Tibial nerve (tissue), 4 donors: Measurements from ENCODE around the gene ZNF823. TPM values are rescaled to one million over a fixed set of nuclear protein-coding genes. Genes with fewer than 3 reads are reported as not detected.

Source experiments
- DNase-seq, 2 donors: peaks; one replicate each; pipeline ENCODE4 v3.0.0-alpha.2; 2019; ENCODE audit warnings: low spot score in 2 of 2
- H3K27ac ChIP-seq, 4 donors: fragments of 200-600 bp; sonication (generic) in 3 of 4; one replicate each; pipeline ENCODE4 v1.5.1; 2017 to 2019; ENCODE audit warnings: mild to moderate bottlenecking in 1 of 4
- H3K27me3 ChIP-seq, 2 donors: fragments of 200-600 bp; sonication (generic) in 1 of 2; one replicate each; pipeline versions ENCODE4 v1.5.1 to v1.6.0; 2017 to 2019
- H3K36me3 ChIP-seq, 3 donors: fragments of 200-600 bp; sonication (generic); one replicate each; pipeline ENCODE4 v1.5.1; 2018 to 2019
- H3K4me1 ChIP-seq, 4 donors: fragments of 200-600 bp; sonication (generic) in 3 of 4; one replicate each; pipeline ENCODE4 v1.5.1; 2017 to 2019
- H3K4me3 ChIP-seq, 4 donors: fragments of 200-600 bp; sonication (generic) in 3 of 4; one replicate each; pipeline ENCODE4 v1.5.1; 2017 to 2019; ENCODE audit warnings: mild to moderate bottlenecking in 1 of 4, moderate library complexity in 1 of 4
- H3K9me3 ChIP-seq, 4 donors: fragments of 200-600 bp; sonication (generic) in 3 of 4; one replicate each; pipeline ENCODE4 v1.5.1; 2017 to 2019
- CTCF ChIP-seq, 5 experiments: fragments of 200-600 bp in 3 of 5; fragments of 450-650 bp in 2 of 5; sonication (generic) in 3 of 5; IDR thresholded peaks; one replicate each; pipeline ENCODE4 v1.5.1; 2016 to 2019; ENCODE audit warnings: antibody characterized with exemption in 5 of 5, mild to moderate bottlenecking in 3 of 5, moderate library complexity in 2 of 5
- EP300 ChIP-seq, 2 donors: sonication (generic); formaldehyde crosslinking; IDR thresholded peaks; one replicate each; pipeline ENCODE4 v1.6.1; 2017; ENCODE audit warnings: antibody characterized with exemption in 2 of 2, mild to moderate bottlenecking in 1 of 2
- POLR2A ChIP-seq, 2 donors: fragments of 450-650 bp; IDR thresholded peaks; one replicate each; pipeline ENCODE4 v1.6.1; 2017; ENCODE audit warnings: antibody characterized with exemption in 2 of 2, mild to moderate bottlenecking in 2 of 2, moderate library complexity in 2 of 2
- WGBS, 2 donors: methylation state at CpG; one replicate each; pipeline ENCODE4 v1.1.5; 2018; 5-methylcytosine and 5-hydroxymethylcytosine counted together
- total RNA-seq, 4 donors: library from RNA; depleted of rRNA; stranded (reverse); fragments of >200 nt; gene quantifications; one replicate each; pipeline ENCODE4 v1.1.0, GENCODE V29; 2016

The ZNF823 gene
- total RNA-seq, 4 donors from 2014 or later, result 8.1 to 16.5 (median 10.0) TPM

- Histone ChIP-seq H3K27me3 (no peaks in the 10 kb centered on the region), H3K4me3 (peak within 1 kb of the TSS; percentile 48 to 97 (median 90)), H3K36me3 (peaks cover 0 to 21% (median 0%) of the 10 kb centered on the region in 3 donors), H3K4me1 (peaks cover 0 to 20% (median 6%) of the 10 kb centered on the region in 4 donors), H3K27ac (peak within 1 kb of the TSS; percentile 68 to 98 (median 95)), H3K9me3 (peaks cover 0 to 25% (median 2%) of the 10 kb centered on the region in 4 donors)
- WGBS, 2 donors, result 0 to 1% methylated on average over 29 to 54 of the region's 61 CpGs
- TF ChIP-seq POLR2A (IDR thresholded peaks at IDR 0.05) (peak; percentile 38 to 86), CTCF (IDR thresholded peaks at IDR 0.05) (peak in 2 of 5 experiments; percentile 31 to 34), EP300 (IDR thresholded peaks at IDR 0.05) (peak; percentile 37 to 97)
- DNase-seq, result peak; percentile 99 to 100
Measured at GRCh38 chr19:11766597-11767591, 28.1 kb upstream of the ZNF823 start, which contains the start of gene ZNF441. Gene ZNF441 (plus strand): TSS chr19:11767000. CDS start chr19:11767194, 194 bp downstream.

DNA sequence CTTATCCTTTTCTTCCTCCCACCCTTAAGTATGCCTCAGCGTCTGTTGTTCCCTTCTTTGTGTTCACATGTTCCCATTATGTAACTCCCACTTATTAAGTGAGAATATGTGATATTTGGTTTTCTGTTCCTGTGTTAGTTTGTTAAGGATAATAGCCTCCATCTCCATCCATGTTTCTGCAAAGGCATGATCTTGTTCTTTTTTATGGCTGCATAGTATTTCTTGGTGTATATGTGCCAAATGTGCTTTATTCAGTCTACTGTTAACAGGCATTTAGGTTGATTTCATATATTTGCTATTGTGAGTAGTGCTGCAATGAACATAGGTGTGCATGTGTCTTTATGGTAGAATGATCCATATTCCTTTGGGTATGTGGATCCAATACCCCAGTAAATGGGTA, 24.9 kb upstream of the ZNF823 start:
- DNase-seq, result no peak
- WGBS, 2 donors, result 89 to 94% methylated on average over 1 of the region's 1 CpG
- Histone ChIP-seq H3K27ac (no peak overlapping the region), H3K4me1 (peaks cover 0 to 15% (median 5%) of the 10 kb centered on the region in 4 donors), H3K4me3 (no peak overlapping the region), H3K9me3 (no peaks in the 10 kb centered on the region), H3K36me3 (no peaks in the 10 kb centered on the region), H3K27me3 (no peaks in the 10 kb centered on the region)
- TF ChIP-seq POLR2A (IDR thresholded peaks at IDR 0.05), result no peak
- TF ChIP-seq CTCF (IDR thresholded peaks at IDR 0.05), result no peak
- no peak for TF ChIP-seq EP300 (IDR thresholded peaks at IDR 0.05)

DNA sequence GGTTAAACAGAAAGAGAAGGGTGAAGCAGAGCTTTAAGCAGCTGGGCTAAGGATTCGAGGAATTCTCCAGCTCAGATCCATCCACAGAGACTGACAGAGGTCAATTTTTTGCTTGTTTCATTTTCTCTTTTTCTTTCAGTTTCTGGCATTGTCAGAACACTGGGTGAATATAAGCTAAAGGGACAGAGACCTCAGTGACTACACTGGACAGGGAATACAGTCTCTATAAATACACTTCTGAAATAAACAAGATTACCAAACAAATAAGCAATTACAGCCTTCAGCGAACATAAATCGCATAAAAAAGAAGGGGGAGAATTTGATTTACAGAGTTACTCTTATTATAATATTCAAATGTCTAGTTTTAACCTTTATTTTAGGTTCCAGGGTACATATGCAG, 24.4 kb upstream of the ZNF823 start:
- H3K36me3 ChIP-seq, result no peaks in the 10 kb centered on the region
- TF ChIP-seq CTCF (IDR thresholded peaks at IDR 0.05) (no peak), EP300 (IDR thresholded peaks at IDR 0.05) (no peak)
- no peak overlapping the region for H3K4me3 ChIP-seq
- no peak for DNase-seq
- H3K27me3 ChIP-seq, result no peaks in the 10 kb centered on the region
- WGBS, 2 donors, result 75 to 78% methylated on average over 3 of the region's 3 CpGs
- H3K4me1 ChIP-seq, result peaks cover 0 to 10% (median 3%) of the 10 kb centered on the region in 4 donors
- H3K27ac ChIP-seq, result no peak overlapping the region
- H3K9me3 ChIP-seq, result no peaks in the 10 kb centered on the region

DNA sequence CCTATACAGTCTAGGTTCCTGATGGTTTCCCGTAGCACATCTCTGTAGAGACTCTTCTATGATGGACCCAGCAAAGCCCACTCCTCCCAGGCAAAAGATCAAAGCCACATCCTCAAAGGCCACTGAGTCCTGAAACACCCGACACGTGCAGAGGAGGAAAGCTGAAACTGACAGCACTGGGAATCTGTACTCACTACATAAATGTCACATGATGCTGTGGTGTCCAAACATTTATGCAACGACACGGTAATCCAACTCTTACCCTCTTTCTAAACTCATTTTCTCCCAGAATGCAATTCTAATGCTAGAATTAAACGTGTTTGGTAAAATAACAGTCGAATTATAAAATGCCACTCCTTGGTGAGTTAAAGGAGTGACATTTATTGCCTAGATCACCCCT, 21.1 kb upstream of the ZNF823 start:
- Histone ChIP-seq H3K36me3 (no peaks in the 10 kb centered on the region), H3K4me1 (no peaks in the 10 kb centered on the region), H3K27ac (no peak overlapping the region), H3K27me3 (no peaks in the 10 kb centered on the region), H3K4me3 (no peak overlapping the region), H3K9me3 (peaks cover 0 to 21% (median 3%) of the 10 kb centered on the region in 4 donors)
- WGBS, 2 donors, result 72 to 76% methylated on average over 7 of the region's 7 CpGs
- no peak for DNase-seq
- no peak for TF ChIP-seq EP300 (IDR thresholded peaks at IDR 0.05)
- TF ChIP-seq CTCF (IDR thresholded peaks at IDR 0.05), result no peak
- TF ChIP-seq POLR2A (IDR thresholded peaks at IDR 0.05), result no peak

DNA sequence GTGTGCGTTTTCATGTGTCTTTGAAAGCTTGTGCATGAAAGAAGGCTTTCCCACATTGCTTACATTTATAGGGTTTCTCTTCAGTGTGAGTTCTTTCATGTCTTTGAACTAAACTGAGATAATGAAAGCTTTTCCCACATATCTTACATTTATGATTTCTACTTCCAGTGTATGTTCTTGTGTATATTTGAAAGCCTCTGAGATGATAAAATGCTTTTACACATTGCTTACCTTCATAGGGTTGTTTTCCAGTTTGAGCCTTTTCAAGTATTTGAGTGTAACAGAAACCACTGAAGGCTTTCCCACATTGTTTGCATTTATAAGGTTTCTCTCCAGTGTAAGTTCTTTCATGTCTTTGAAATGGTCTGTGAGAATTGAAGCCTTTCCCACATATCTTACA, 18.2 kb upstream of the ZNF823 start:
- Histone ChIP-seq H3K27ac (no peak overlapping the region), H3K36me3 (no peaks in the 10 kb centered on the region), H3K9me3 (peaks cover 0 to 24% (median 4%) of the 10 kb centered on the region in 4 donors), H3K27me3 (no peaks in the 10 kb centered on the region), H3K4me1 (no peaks in the 10 kb centered on the region), H3K4me3 (no peak overlapping the region)
- 83 to 84% methylated on average over 1 of the region's 1 CpG for WGBS, 2 donors
- TF ChIP-seq POLR2A (IDR thresholded peaks at IDR 0.05) (no peak), EP300 (IDR thresholded peaks at IDR 0.05) (no peak), CTCF (IDR thresholded peaks at IDR 0.05) (no peak)
- no peak for DNase-seq
